Cardiac fibroblast (primary cell): ENCODE data around the gene SLC13A2.

Source experiments
- DNase-seq, 2 donors: peaks; one replicate each; pipeline versions ENCODE4 v3.0.0 to v3.0.0-alpha.2; 2010; ENCODE audit warnings: low read depth in 2 of 2
- H3K4me3 ChIP-seq, 2 donors: replicated peaks in 1 of 2; 1 replicate in 1 of 2; 2 replicates in 1 of 2; pipeline ENCODE4 v1.5.1; 2011; ENCODE audit warnings: low read depth in 2 of 2, low read length in 2 of 2, mild to moderate bottlenecking in 2 of 2, moderate library complexity in 1 of 2
- CTCF ChIP-seq: IDR thresholded peaks from one replicate; pipeline ENCODE4 v1.5.1; 2011; ENCODE audit warnings: low read depth, mild to moderate bottlenecking, low read length, inconsistent platforms

SLC13A2 gene

GRCh38 chr17:28524476-28525424 lies 51.3 kb downstream of the SLC13A2 start:
- no peak for TF ChIP-seq CTCF
- DNase-seq: peak; percentile 74 to 78
- H3K4me3 ChIP-seq: no peak overlapping the region

DNA sequence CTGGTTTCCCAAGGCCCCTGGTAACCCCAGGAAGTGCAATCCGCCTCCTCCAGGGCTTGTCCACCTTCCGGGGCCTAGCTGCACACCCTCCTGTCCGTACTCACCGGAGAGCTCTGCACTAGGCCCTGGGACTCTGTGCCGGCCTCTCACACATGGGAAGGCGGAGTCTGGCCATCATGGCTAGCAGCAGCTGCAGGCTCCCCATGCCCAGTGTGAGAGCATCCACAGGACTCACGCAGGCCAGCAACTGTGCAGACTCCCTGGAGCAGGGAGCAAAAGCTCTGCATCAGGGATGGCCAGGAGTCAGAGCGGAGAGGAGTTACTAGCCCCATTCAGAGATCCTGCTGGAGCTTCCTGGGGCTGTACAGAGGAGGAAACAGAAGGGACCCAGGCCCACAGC lies 52.9 kb downstream of the SLC13A2 start:
- DNase-seq: no peak
- TF ChIP-seq CTCF: no peak
- H3K4me3 ChIP-seq: no peak overlapping the region

- TF ChIP-seq CTCF: no peak
- DNase-seq: no peak
Observed at GRCh38 chr17:28527181-28527681, 53.8 kb downstream of the SLC13A2 start.

GRCh38 chr17:28527859-28528258 lies 54.4 kb downstream of the SLC13A2 start:
- TF ChIP-seq CTCF: no peak
- H3K4me3 ChIP-seq: no peak overlapping the region
- no peak for DNase-seq

More at GRCh38 chr17:28527181-28527681, 53.8 kb downstream of the SLC13A2 start:
- no peak overlapping the region for H3K4me3 ChIP-seq

DNA sequence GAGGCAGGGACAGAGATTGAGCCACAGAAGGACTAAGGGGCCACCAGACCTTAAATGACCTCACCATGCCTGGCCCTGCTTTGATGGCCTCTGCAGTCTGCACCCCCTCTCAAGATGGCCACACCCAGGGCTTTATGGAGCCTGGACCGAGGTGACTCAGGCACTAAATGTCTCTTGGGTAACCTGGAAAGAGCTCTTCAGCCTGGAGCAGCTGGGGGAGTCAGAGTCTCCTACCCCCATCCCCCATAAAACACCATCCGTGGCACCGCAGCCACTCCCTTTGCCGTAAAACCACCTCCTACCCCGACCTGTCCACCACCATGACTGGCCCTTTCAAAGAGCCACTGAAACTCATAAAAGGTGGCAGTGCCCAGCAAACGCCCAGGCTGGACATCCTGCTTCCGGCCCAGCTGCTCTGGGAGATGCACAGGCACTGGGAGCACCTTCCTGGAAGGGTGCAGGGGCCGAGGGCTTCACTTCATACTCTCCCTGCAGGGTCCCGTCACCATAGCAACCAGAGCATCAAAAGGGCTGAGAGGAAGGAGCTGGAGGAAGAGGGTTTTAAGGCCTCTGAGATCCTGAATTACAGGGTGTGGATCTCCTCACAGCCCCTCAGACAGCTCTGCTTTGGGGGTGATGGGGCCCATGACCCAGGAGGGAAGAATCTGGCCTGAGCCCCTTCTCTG lies 55.0 kb downstream of the SLC13A2 start:
- no peak overlapping the region for H3K4me3 ChIP-seq
- peak in 1 of 2 donors; percentile 29 for DNase-seq
- TF ChIP-seq CTCF: no peak

GRCh38 chr17:28529013-28529400 lies 55.6 kb downstream of the SLC13A2 start:
- TF ChIP-seq CTCF: no peak
- no peak overlapping the region for H3K4me3 ChIP-seq
- no peak for DNase-seq
